HepG2 (cell line): ENCODE measurements around the gene SEMA3B. TPM values are rescaled to one million over a fixed set of nuclear protein-coding genes. Genes with fewer than 3 reads are reported as not detected.

Experiments
- ARHGAP35 ChIP-seq: sonication (generic); formaldehyde crosslinking; IDR thresholded peaks from 2 replicates; pipeline ENCODE4 v1.9.0; 2022; ENCODE audit warnings: mild to moderate bottlenecking, inconsistent platforms, moderate library complexity, missing genetic modification reagents, borderline replicate concordance
- BRD4 ChIP-seq: sonication (generic); formaldehyde crosslinking; IDR thresholded peaks from 2 replicates; pipeline ENCODE4 v1.4.0; 2020; ENCODE audit warnings: missing genetic modification reagents
- CREB1 ChIP-seq, 2 experiments: fragments of 450-650 bp in 1 of 2; IDR thresholded peaks; 2 replicates each; pipeline ENCODE4 v1.6.1; 2016 to 2017; ENCODE audit warnings: control low read depth in 1 of 2, mild to moderate bottlenecking in 1 of 2, missing compliant biosample characterization in 1 of 2, missing genetic modification characterization in 1 of 2
- EED ChIP-seq: sonication (generic); formaldehyde crosslinking; IDR thresholded peaks from 2 replicates; pipeline ENCODE4 v1.5.0; 2020; ENCODE audit warnings: mild to moderate bottlenecking, missing genetic modification reagents
- FLYWCH1 ChIP-seq: sonication (generic); formaldehyde crosslinking; IDR thresholded peaks from 2 replicates; pipeline ENCODE4 v1.8.1; 2023; ENCODE audit warnings: mild to moderate bottlenecking, missing genetic modification reagents
- KDM4B ChIP-seq: sonication (generic); formaldehyde crosslinking; IDR thresholded peaks from 2 replicates; pipeline ENCODE4 v1.4.0; 2020; ENCODE audit warnings: missing genetic modification reagents
- KLF12 ChIP-seq: sonication (generic); formaldehyde crosslinking; IDR thresholded peaks from 2 replicates; pipeline ENCODE4 v1.4.0; 2020; ENCODE audit warnings: missing genetic modification reagents, borderline replicate concordance
- LRRFIP1 ChIP-seq: sonication (generic); formaldehyde crosslinking; conservative IDR thresholded peaks from 2 replicates; pipeline ENCODE4 v1.4.0; 2020; ENCODE audit warnings: missing genetic modification reagents
- MTA3 ChIP-seq: sonication (generic); formaldehyde crosslinking; IDR thresholded peaks from 2 replicates; pipeline ENCODE4 v1.4.0; 2020; ENCODE audit warnings: missing genetic modification reagents
- SALL2 ChIP-seq: sonication (generic); formaldehyde crosslinking; IDR thresholded peaks from 2 replicates; pipeline ENCODE4 v1.8.1; 2023; ENCODE audit warnings: mild to moderate bottlenecking, missing genetic modification reagents, inconsistent platforms
- SOX5 ChIP-seq: IDR thresholded peaks from 2 replicates; pipeline ENCODE4 v1.6.1; 2016; ENCODE audit warnings: borderline replicate concordance
- SRSF1 ChIP-seq: fragments of 200-400 bp; formaldehyde crosslinking; optimal IDR thresholded peaks from 2 replicates; pipeline ENCODE3; 2017; ENCODE audit warnings: mild to moderate bottlenecking, low read depth, low read length, moderate library complexity
- TBX3 ChIP-seq: fragments of 450-650 bp; IDR thresholded peaks from 2 replicates; pipeline ENCODE4 v1.6.1; 2017; ENCODE audit warnings: antibody characterized with exemption, mild to moderate bottlenecking, inconsistent platforms, borderline replicate concordance
- XBP1 ChIP-seq: sonication (generic); formaldehyde crosslinking; IDR thresholded peaks from 2 replicates; pipeline ENCODE4 v1.5.0; 2020; ENCODE audit warnings: missing genetic modification reagents
- ZBTB2 ChIP-seq: sonication (generic); formaldehyde crosslinking; IDR thresholded peaks from 2 replicates; pipeline ENCODE4 v1.8.0; 2022; ENCODE audit warnings: low read depth, missing genetic modification reagents
- ZBTB7B ChIP-seq: sonication (generic); formaldehyde crosslinking; IDR thresholded peaks from 2 replicates; pipeline ENCODE4 v1.4.0; 2020; ENCODE audit warnings: missing genetic modification reagents
- ZKSCAN8 ChIP-seq: IDR thresholded peaks from 2 replicates; pipeline ENCODE4 v1.6.1; 2016; ENCODE audit warnings: borderline replicate concordance, missing genetic modification reagents, missing compliant biosample characterization
- ZNF337 ChIP-seq: sonication (generic); formaldehyde crosslinking; IDR thresholded peaks from 2 replicates; pipeline ENCODE4 v1.5.1; 2020; ENCODE audit warnings: missing genetic modification reagents, low read depth, mild to moderate bottlenecking, borderline replicate concordance
- ZNF749 ChIP-seq: sonication (generic); formaldehyde crosslinking; IDR thresholded peaks from 2 replicates; pipeline ENCODE4 v1.8.0; 2022; ENCODE audit warnings: mild to moderate bottlenecking, missing genetic modification reagents, moderate library complexity, borderline replicate concordance
- ZNF775 ChIP-seq: sonication (generic); formaldehyde crosslinking; IDR thresholded peaks from 2 replicates; pipeline ENCODE4 v1.4.0; 2020; ENCODE audit warnings: missing genetic modification reagents, mild to moderate bottlenecking, moderate library complexity, borderline replicate concordance
- ZSCAN25 ChIP-seq: sonication (generic); formaldehyde crosslinking; IDR thresholded peaks from 2 replicates; pipeline ENCODE4 v1.8.0; 2022; ENCODE audit warnings: mild to moderate bottlenecking, missing genetic modification reagents
- polyA plus RNA-seq, 8 experiments: library from polyadenylated mRNA; depleted of rRNA in 3 of 8; stranded (reverse) in 7 of 8; unstranded in 1 of 8; fragments of >200 nt; fragmentation: Illumina TruSeq in 4 of 8; extraction: Trizol in 4 of 8; gene quantifications; 2 replicates each; pipeline versions ENCODE4 v1.2.1 to v1.2.3, GENCODE V29; 2011 to 2016; ENCODE audit warnings: low read depth in 4 of 8, missing spikeins in 1 of 8, mixed read lengths in 1 of 8; ENCODE audit not compliant: insufficient read depth in 1 of 8
- total RNA-seq, 5 experiments: library from RNA; depleted of rRNA; stranded (reverse); fragments of >200 nt; fragmentation: Illumina TruSeq; extraction: Trizol; gene quantifications; 2 replicates each; pipeline ENCODE4 v1.2.3, GENCODE V29; 2016; ENCODE audit warnings: low read depth in 1 of 5
- TF ChIP-seq, protein P1 (sequence below): sonication (generic); formaldehyde crosslinking; IDR thresholded peaks from 2 replicates; pipeline ENCODE4 v1.9.0; 2021; ENCODE audit warnings: missing genetic modification reagents, borderline replicate concordance
- TF ChIP-seq, protein P2 (sequence below): sonication (generic); formaldehyde crosslinking; IDR thresholded peaks from 2 replicates; pipeline ENCODE4 v1.4.0; 2020; ENCODE audit warnings: mild to moderate bottlenecking, missing genetic modification reagents

Gene SEMA3B
- total and polyA plus RNA-seq, 2 of the 13 experiments (the other 11 are each of a cell fraction or from before 2014, with no cell fraction given) = 93.2 to 158 TPM

- no peak for TF ChIP-seq ZNF775 (CRISPR knock-in tag)
- TF ChIP-seq ZNF749 (CRISPR knock-in tag) = no peak
- TF ChIP-seq SRSF1 = peak; percentile 12
- TF ChIP-seq ZBTB7B (CRISPR knock-in tag) = 0 out of 2 replicates have a peak, but pooled peaks have one; percentile 15
- peak; percentile 52; the same call in 1 of the 2 replicates for TF ChIP-seq ZBTB2 (CRISPR knock-in tag)
- no peak for TF ChIP-seq FLYWCH1
- TF ChIP-seq BRD4 (CRISPR knock-in tag) = no peak
- TF ChIP-seq KDM4B (CRISPR knock-in tag) = no peak; the same call in 1 of the 2 replicates
- TF ChIP-seq, protein P1, sequence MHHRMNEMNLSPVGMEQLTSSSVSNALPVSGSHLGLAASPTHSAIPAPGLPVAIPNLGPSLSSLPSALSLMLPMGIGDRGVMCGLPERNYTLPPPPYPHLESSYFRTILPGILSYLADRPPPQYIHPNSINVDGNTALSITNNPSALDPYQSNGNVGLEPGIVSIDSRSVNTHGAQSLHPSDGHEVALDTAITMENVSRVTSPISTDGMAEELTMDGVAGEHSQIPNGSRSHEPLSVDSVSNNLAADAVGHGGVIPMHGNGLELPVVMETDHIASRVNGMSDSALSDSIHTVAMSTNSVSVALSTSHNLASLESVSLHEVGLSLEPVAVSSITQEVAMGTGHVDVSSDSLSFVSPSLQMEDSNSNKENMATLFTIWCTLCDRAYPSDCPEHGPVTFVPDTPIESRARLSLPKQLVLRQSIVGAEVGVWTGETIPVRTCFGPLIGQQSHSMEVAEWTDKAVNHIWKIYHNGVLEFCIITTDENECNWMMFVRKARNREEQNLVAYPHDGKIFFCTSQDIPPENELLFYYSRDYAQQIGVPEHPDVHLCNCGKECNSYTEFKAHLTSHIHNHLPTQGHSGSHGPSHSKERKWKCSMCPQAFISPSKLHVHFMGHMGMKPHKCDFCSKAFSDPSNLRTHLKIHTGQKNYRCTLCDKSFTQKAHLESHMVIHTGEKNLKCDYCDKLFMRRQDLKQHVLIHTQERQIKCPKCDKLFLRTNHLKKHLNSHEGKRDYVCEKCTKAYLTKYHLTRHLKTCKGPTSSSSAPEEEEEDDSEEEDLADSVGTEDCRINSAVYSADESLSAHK (CRISPR knock-in tag) = no peak
- TF ChIP-seq LRRFIP1 (CRISPR knock-in tag) = no peak
- TF ChIP-seq ZKSCAN8 (CRISPR knock-in tag) = no peak
- no peak for TF ChIP-seq TBX3
- TF ChIP-seq, protein P2, sequence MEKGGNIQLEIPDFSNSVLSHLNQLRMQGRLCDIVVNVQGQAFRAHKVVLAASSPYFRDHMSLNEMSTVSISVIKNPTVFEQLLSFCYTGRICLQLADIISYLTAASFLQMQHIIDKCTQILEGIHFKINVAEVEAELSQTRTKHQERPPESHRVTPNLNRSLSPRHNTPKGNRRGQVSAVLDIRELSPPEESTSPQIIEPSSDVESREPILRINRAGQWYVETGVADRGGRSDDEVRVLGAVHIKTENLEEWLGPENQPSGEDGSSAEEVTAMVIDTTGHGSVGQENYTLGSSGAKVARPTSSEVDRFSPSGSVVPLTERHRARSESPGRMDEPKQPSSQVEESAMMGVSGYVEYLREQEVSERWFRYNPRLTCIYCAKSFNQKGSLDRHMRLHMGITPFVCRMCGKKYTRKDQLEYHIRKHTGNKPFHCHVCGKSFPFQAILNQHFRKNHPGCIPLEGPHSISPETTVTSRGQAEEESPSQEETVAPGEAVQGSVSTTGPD (CRISPR knock-in tag) = no peak
- TF ChIP-seq MTA3 (CRISPR knock-in tag) = no peak
- TF ChIP-seq ZSCAN25 (CRISPR knock-in tag) = peak; percentile 58; the same call in 1 of the 2 replicates
- no peak for TF ChIP-seq EED (CRISPR knock-in tag)
- no peak for TF ChIP-seq CREB1 (IDR thresholded peaks at IDR 0.05)
- TF ChIP-seq CREB1 (CRISPR knock-in tag; IDR thresholded peaks at IDR 0.05) = no peak
- no peak for TF ChIP-seq XBP1
- no peak for TF ChIP-seq ZNF337 (CRISPR knock-in tag)
- TF ChIP-seq SOX5 (CRISPR knock-in tag) = no peak
- TF ChIP-seq KLF12 (CRISPR knock-in tag) = peak; percentile 40; the same call in 1 of the 2 replicates
- peak; percentile 42; the same call in 1 of the 2 replicates for TF ChIP-seq SALL2 (CRISPR knock-in tag)
- 0 out of 2 replicates have a peak, but pooled peaks have one; percentile 47 for TF ChIP-seq ARHGAP35 (CRISPR knock-in tag)
These were observed 51.9 kb downstream of the SEMA3B start (continued) for GRCh38 chr3:50320853-50321335.
